ENCODE measurements around the gene MRC2.

Gene MRC2

GRCh38 chr17:62641951-62642350, 14.5 kb downstream of the MRC2 start:
- DNase-seq: no peak

- DNase-seq: no peak
These were observed 16.0 kb downstream of the MRC2 start for GRCh38 chr17:62643496-62643895.

GRCh38 chr17:62644487-62645173, 17.2 kb downstream of the MRC2 start:
- DNase-seq: peak; percentile 43

GRCh38 chr17:62648251-62648955, 20.9 kb downstream of the MRC2 start:
- DNase-seq: peak; percentile 48

- DNase-seq: peak; percentile 42
These were observed 21.5 kb downstream of the MRC2 start for GRCh38 chr17:62648956-62649294.

- peak; percentile 30 for DNase-seq
These were observed 22.1 kb downstream of the MRC2 start for GRCh38 chr17:62649570-62649969.

- DNase-seq: peak; percentile 49
These were observed 23.1 kb downstream of the MRC2 start for GRCh38 chr17:62650587-62650986.

GRCh38 chr17:62652251-62653001, 25.0 kb downstream of the MRC2 start:
- DNase-seq: peak; percentile 70

- peak; percentile 93 for DNase-seq
These were observed 25.7 kb downstream of the MRC2 start for GRCh38 chr17:62653002-62653825.

GRCh38 chr17:62653826-62654761, 26.6 kb downstream of the MRC2 start:
- peak; percentile 58 for DNase-seq

- DNase-seq: no peak
These were observed 28.2 kb downstream of the MRC2 start for GRCh38 chr17:62655656-62656055.

GRCh38 chr17:62656446-62656845, 29.0 kb downstream of the MRC2 start:
- DNase-seq: peak; percentile 33

- peak; percentile 10 for DNase-seq
These were observed 29.7 kb downstream of the MRC2 start for GRCh38 chr17:62657145-62657665.

GRCh38 chr17:62657690-62658089, 30.2 kb downstream of the MRC2 start:
- DNase-seq: no peak

- peak; percentile 16 for DNase-seq
These were observed 30.9 kb downstream of the MRC2 start for GRCh38 chr17:62658136-62658920.

GRCh38 chr17:62660629-62661118, 33.2 kb downstream of the MRC2 start:
- no peak for DNase-seq

GRCh38 chr17:62661337-62661736, 33.9 kb downstream of the MRC2 start:
- DNase-seq: no peak

- DNase-seq: no peak
These were observed 35.4 kb downstream of the MRC2 start for GRCh38 chr17:62662855-62663254.

GRCh38 chr17:62663304-62663703, 35.8 kb downstream of the MRC2 start:
- no peak for DNase-seq

GRCh38 chr17:62664336-62665120, 37.1 kb downstream of the MRC2 start:
- DNase-seq: peak; percentile 19
